HG03045 (cell line): ENCODE data around the gene FBLN7.

Experiments
- ATAC-seq: cut with Tn5 transposase; IDR thresholded peaks from one replicate; pipeline ENCODE4 v1.9.1; 2021; ENCODE audit warnings: mild to moderate bottlenecking, moderate library complexity; ENCODE audit not compliant: unreplicated experiment

FBLN7 gene

GRCh38 chr2:112140205-112140802 lies 2.1 kb downstream of the FBLN7 start:
- no peak for ATAC-seq

- ATAC-seq = no peak
Measured at GRCh38 chr2:112140899-112141625, 2.9 kb downstream of the FBLN7 start.

- no peak for ATAC-seq
Measured at GRCh38 chr2:112141626-112142007, 3.4 kb downstream of the FBLN7 start.

GRCh38 chr2:112142525-112143078 lies 4.4 kb downstream of the FBLN7 start:
- no peak for ATAC-seq

- no peak for ATAC-seq
Measured at GRCh38 chr2:112143150-112143549, 5.0 kb downstream of the FBLN7 start.

GRCh38 chr2:112144966-112145365 lies 6.8 kb downstream of the FBLN7 start:
- no peak for ATAC-seq

GRCh38 chr2:112147382-112148168 lies 9.4 kb downstream of the FBLN7 start:
- ATAC-seq = no peak

GRCh38 chr2:112148477-112148876 lies 10.3 kb downstream of the FBLN7 start:
- ATAC-seq = no peak

- ATAC-seq = no peak
Measured at GRCh38 chr2:112149194-112149593, 11.0 kb downstream of the FBLN7 start.

- ATAC-seq = no peak
Measured at GRCh38 chr2:112149866-112150435, 11.8 kb downstream of the FBLN7 start.

- ATAC-seq = no peak
Measured at GRCh38 chr2:112150447-112150846, 12.3 kb downstream of the FBLN7 start.

- ATAC-seq = no peak
Measured at GRCh38 chr2:112150851-112151250, 12.7 kb downstream of the FBLN7 start.

- no peak for ATAC-seq
Measured at GRCh38 chr2:112151271-112151670, 13.1 kb downstream of the FBLN7 start.

- no peak for ATAC-seq
Measured at GRCh38 chr2:112151701-112152440, 13.7 kb downstream of the FBLN7 start.

GRCh38 chr2:112152476-112153178 lies 14.4 kb downstream of the FBLN7 start:
- ATAC-seq = no peak

GRCh38 chr2:112153179-112153490 lies 14.9 kb downstream of the FBLN7 start:
- no peak for ATAC-seq

GRCh38 chr2:112153501-112153900 lies 15.3 kb downstream of the FBLN7 start:
- ATAC-seq = no peak

- no peak for ATAC-seq
Measured at GRCh38 chr2:112154246-112155117, 16.3 kb downstream of the FBLN7 start.
